ENCODE results near the gene ZNF613. TPM values are rescaled to one million over a fixed set of nuclear protein-coding genes. Genes with fewer than 3 reads are reported as not detected.
"Not testable (repeated sequence)": the region's sequence is repeated elsewhere in the genome, so short reads cannot be mapped to it uniquely, and the experiment has no call there.

The ZNF613 gene
- total RNA-seq, 1 experiment from 2014 or later: 4.9 TPM

DNA sequence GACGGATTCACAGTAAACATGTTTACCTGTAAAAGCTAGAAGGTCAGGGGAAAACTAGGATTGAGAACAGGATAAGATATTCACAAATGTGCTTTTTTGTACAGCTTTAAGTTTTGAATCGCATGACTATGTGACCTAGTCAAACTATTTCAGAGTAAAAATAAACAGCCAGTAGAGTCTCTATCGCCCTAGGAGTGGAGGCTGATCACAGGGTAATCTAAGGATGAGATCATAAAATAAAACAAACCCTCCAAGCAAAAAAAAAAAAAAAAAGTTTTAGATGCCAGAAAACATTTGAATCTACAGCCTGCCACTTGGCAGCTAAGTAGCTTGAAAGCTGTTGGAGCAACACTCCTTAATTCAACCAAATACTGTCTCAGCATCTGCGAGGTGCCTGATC is 32.5 kb downstream of the ZNF613 start:
- Mint-ChIP-seq H3K27ac (ENCODE audit: low read depth, unreplicated experiment) (no peak overlapping the region), H3K27me3 (ENCODE audit: insufficient read depth, unreplicated experiment) (no peaks in the 10 kb centered on the region), H3K4me1 (ENCODE audit: insufficient read depth, unreplicated experiment) (no peaks in the 10 kb centered on the region), H3K4me3 (ENCODE audit: unreplicated experiment) (no peak overlapping the region), H3K36me3 (ENCODE audit: insufficient read depth, unreplicated experiment) (peaks cover 6% of the 10 kb centered on the region), H3K9me3 (ENCODE audit: unreplicated experiment) (peaks cover 35% of the 10 kb centered on the region)
- ChIA-PET POLR2A (interaction anchor here (0.7 kb wide), 1 partner anchor 171 kb away, joined by 3 read pairs; no protein-coding TSS in a partner anchor), CTCF (no interaction called here)
- TF ChIP-seq, protein P1, sequence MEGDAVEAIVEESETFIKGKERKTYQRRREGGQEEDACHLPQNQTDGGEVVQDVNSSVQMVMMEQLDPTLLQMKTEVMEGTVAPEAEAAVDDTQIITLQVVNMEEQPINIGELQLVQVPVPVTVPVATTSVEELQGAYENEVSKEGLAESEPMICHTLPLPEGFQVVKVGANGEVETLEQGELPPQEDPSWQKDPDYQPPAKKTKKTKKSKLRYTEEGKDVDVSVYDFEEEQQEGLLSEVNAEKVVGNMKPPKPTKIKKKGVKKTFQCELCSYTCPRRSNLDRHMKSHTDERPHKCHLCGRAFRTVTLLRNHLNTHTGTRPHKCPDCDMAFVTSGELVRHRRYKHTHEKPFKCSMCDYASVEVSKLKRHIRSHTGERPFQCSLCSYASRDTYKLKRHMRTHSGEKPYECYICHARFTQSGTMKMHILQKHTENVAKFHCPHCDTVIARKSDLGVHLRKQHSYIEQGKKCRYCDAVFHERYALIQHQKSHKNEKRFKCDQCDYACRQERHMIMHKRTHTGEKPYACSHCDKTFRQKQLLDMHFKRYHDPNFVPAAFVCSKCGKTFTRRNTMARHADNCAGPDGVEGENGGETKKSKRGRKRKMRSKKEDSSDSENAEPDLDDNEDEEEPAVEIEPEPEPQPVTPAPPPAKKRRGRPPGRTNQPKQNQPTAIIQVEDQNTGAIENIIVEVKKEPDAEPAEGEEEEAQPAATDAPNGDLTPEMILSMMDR (IDR thresholded peaks at IDR 0.05; ENCODE audit: unreplicated experiment): no peak
- intact Hi-C loops (cut with micrococcal nuclease): no loop called here
- no TSS peak for BruUV-seq (replicated peaks)
- DNase-seq (ENCODE audit: unreplicated experiment): no peak

DNA sequence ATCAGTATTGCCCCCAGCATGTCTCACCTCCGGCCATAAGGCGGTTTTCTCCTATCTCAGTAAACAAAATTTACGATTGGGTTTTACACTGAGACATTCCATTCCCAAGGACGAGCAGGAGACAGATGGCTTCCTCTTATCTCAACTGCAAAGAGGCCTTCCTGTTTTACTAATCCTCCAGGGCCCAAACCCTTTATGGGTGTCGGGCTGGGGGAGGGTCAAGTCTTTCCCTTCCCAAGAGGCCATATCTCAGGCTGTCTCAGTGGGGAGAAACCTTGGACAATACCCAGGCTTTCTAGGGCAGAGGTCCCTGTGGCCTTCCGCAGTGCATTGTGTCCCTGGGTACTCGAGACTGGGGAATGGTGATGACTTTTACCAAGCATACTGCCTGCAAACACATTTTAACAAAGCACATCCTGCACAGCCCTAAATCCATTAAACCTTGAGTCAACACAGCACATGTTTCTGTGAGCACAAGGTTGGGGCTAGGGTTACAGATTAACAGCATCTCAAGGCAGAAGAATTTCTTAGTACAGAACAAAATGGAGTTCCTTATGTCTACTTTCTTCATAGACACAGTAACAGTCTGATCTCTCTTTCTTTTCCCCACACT is 33.5 kb downstream of the ZNF613 start:
- DNase-seq (ENCODE audit: unreplicated experiment); CTCF ChIA-PET; H3K4me3 Mint-ChIP-seq (ENCODE audit: unreplicated experiment); POLR2A ChIA-PET; H3K27ac Mint-ChIP-seq (ENCODE audit: low read depth, unreplicated experiment); intact Hi-C loops (cut with micrococcal nuclease); BruUV-seq (replicated peaks); H3K27me3 Mint-ChIP-seq (ENCODE audit: insufficient read depth, unreplicated experiment); H3K4me1 Mint-ChIP-seq (ENCODE audit: insufficient read depth, unreplicated experiment): not testable (repeated sequence)
- peaks cover 16% of the 10 kb centered on the region for H3K36me3 Mint-ChIP-seq (ENCODE audit: insufficient read depth, unreplicated experiment)
- peaks cover 45% of the 10 kb centered on the region for H3K9me3 Mint-ChIP-seq (ENCODE audit: unreplicated experiment)

DNA sequence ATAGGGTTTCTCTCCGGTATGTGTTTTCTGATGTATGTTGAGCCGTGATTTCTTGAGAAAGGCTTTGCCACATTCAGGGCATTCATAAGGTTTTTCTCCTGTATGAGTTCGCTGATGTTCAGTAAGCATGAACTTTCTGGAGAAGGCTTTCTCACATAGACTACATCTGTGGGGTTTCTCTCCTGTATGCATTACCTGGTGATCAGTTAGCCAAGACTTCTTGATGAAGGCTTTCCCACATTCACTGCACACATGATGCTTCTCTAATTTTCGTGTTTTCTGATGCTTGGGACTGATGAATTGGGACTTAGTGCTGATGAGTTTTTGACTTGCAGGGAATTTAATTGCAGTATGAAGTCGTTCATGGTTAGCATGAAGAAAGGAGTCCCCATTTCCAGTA is 38.3 kb downstream of the ZNF613 start:
- no peak for DNase-seq (ENCODE audit: unreplicated experiment)
- intact Hi-C loops (cut with micrococcal nuclease): no loop called here
- H3K27me3 Mint-ChIP-seq (ENCODE audit: insufficient read depth, unreplicated experiment): no peaks in the 10 kb centered on the region
- no peak overlapping the region for H3K4me3 Mint-ChIP-seq (ENCODE audit: unreplicated experiment)
- no peak overlapping the region for H3K27ac Mint-ChIP-seq (ENCODE audit: low read depth, unreplicated experiment)
- peaks cover 47% of the 10 kb centered on the region for H3K9me3 Mint-ChIP-seq (ENCODE audit: unreplicated experiment)
- H3K4me1 Mint-ChIP-seq (ENCODE audit: insufficient read depth, unreplicated experiment): no peaks in the 10 kb centered on the region
- TF ChIP-seq, protein P1 (IDR thresholded peaks at IDR 0.05; ENCODE audit: unreplicated experiment): no peak
- POLR2A ChIA-PET: no interaction called here
- peaks cover 49% of the 10 kb centered on the region for H3K36me3 Mint-ChIP-seq (ENCODE audit: insufficient read depth, unreplicated experiment)
- CTCF ChIA-PET: interaction anchor here (0.8 kb wide), 1 partner anchor 65 kb away, joined by 5 read pairs; no protein-coding TSS in a partner anchor
- no TSS peak for BruUV-seq (replicated peaks)

DNA sequence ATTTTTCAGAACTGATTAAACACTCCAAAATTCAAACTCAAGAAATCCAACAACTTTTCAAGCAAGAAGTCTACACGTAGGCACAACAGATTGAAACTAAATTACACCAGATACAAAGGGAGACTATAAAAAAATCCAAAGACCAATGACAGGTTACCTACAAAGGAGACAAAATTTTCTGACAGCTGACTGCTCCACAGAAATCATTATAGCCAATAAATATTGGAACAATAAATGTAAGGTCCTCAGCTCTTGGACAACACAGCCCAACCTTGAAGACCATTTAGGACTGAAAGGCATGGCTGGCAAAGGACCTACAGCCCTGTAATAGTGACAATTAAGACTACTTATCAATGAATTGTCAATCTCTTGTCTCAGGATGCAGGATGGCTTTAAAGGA is 43.4 kb downstream of the ZNF613 start:
- Mint-ChIP-seq H3K4me3 (ENCODE audit: unreplicated experiment) (no peak overlapping the region), H3K27me3 (ENCODE audit: insufficient read depth, unreplicated experiment) (no peaks in the 10 kb centered on the region), H3K36me3 (ENCODE audit: insufficient read depth, unreplicated experiment) (peaks cover 69% of the 10 kb centered on the region), H3K27ac (ENCODE audit: low read depth, unreplicated experiment) (no peak overlapping the region), H3K9me3 (ENCODE audit: unreplicated experiment) (peaks cover 25% of the 10 kb centered on the region), H3K4me1 (ENCODE audit: insufficient read depth, unreplicated experiment) (no peaks in the 10 kb centered on the region)
- intact Hi-C loops (cut with micrococcal nuclease): no loop called here
- no peak for DNase-seq (ENCODE audit: unreplicated experiment)
- CTCF ChIA-PET: no interaction called here
- TF ChIP-seq, protein P1 (IDR thresholded peaks at IDR 0.05; ENCODE audit: unreplicated experiment): no peak
- BruUV-seq (replicated peaks): no TSS peak
- POLR2A ChIA-PET: no interaction called here

DNA sequence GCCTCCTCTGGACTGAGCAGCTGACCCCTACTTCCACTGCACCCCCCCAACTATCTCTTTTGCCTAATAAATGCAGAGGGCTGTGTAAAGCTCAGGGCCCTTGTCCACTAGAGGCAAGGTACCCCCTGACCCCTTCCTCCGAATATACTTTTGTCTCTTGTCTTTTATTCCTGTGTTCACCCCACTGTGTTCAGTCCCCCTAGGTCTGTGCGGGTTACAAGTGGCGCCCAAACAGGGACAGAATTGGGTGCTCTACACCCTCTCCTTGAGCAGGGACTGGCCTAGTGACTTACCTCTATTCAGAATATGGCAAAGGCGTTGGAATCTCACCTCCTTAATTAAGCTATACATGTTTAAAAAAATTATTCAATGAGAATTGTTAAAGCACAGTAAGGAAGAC is 44.4 kb downstream of the ZNF613 start:
- DNase-seq (ENCODE audit: unreplicated experiment): peak; percentile 24
- Mint-ChIP-seq H3K4me3 (ENCODE audit: unreplicated experiment) (no peak overlapping the region), H3K27me3 (ENCODE audit: insufficient read depth, unreplicated experiment) (no peaks in the 10 kb centered on the region), H3K27ac (ENCODE audit: low read depth, unreplicated experiment) (no peak overlapping the region), H3K36me3 (ENCODE audit: insufficient read depth, unreplicated experiment) (peaks cover 66% of the 10 kb centered on the region), H3K4me1 (ENCODE audit: insufficient read depth, unreplicated experiment) (no peaks in the 10 kb centered on the region), H3K9me3 (ENCODE audit: unreplicated experiment) (peaks cover 32% of the 10 kb centered on the region)
- POLR2A ChIA-PET: no interaction called here
- CTCF ChIA-PET: interaction anchor here (0.6 kb wide), 1 partner anchor 255 kb away, joined by 4 read pairs; no protein-coding TSS in a partner anchor
- intact Hi-C loops (cut with micrococcal nuclease): no loop called here
- TF ChIP-seq, protein P1 (IDR thresholded peaks at IDR 0.05; ENCODE audit: unreplicated experiment): no peak
- no TSS peak for BruUV-seq (replicated peaks)

DNA sequence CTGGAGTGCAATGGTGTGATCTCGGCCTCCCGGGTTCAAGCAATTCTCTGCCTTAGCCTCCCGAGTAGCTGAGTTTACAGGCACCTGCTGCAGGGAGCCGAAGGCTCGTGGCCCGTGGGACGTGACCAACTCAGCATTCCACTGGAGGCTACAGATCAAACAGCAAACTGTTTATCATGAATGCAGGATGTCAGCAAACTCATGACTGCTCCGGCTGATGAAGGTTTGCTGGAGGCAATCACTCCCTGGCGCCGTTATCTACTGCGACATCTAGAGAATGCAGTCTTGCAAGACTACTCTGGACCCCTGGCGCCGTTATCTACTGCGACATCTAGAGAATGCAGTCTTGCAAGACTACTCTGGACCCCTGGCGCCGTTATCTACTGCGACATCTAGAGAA is 48.5 kb downstream of the ZNF613 start:
- CTCF ChIA-PET; H3K4me3 Mint-ChIP-seq (ENCODE audit: unreplicated experiment); H3K27ac Mint-ChIP-seq (ENCODE audit: low read depth, unreplicated experiment); DNase-seq (ENCODE audit: unreplicated experiment); BruUV-seq (replicated peaks); H3K27me3 Mint-ChIP-seq (ENCODE audit: insufficient read depth, unreplicated experiment); intact Hi-C loops (cut with micrococcal nuclease); H3K4me1 Mint-ChIP-seq (ENCODE audit: insufficient read depth, unreplicated experiment); POLR2A ChIA-PET: not testable (repeated sequence)
- Mint-ChIP-seq H3K9me3 (ENCODE audit: unreplicated experiment) (peaks cover 24% of the 10 kb centered on the region), H3K36me3 (ENCODE audit: insufficient read depth, unreplicated experiment) (peaks cover 42% of the 10 kb centered on the region)
